Measurements from ENCODE around the gene TMPRSS13.

Gene TMPRSS13

DNA sequence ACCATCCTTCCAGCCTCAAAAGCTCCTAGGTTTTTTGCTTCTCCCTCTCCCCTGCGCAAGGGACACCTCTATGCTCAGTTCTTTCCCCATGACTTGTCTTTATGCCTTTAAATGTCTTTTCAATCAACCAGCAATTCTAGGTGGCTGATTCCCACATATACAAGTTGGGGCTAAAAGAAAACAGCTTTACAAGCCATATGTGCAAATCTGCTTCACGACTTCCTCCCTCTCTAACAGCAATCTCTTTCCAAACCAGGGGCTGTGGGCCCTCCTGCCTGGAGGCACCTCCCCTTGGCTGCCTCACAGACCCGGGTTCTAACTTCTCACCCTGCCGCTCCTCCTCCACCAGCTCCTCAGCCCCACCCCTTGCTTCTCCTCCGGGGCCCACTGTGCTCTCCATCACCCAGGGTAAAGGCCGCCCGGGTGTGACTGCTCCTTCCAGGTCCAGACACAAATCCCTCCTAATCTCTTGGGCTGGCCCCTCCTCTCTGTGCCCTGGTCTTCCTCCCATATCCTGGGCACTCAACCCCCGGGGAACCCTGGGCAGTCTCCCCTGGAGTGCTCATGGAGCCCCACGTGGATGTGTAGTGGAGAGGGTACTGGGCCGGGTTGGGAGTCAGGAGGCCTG, 14.1 kb downstream of the TMPRSS13 start:
- Histone ChIP-seq H3K9ac (ENCODE audit: insufficient read length) (no peak overlapping the region), H3K36me3 (ENCODE audit: insufficient read depth, low read length) (no peaks in the 10 kb centered on the region), H3K9me3 (ENCODE audit: low read depth, low read length) (no peaks in the 10 kb centered on the region), H3K27ac (no peak overlapping the region), H3K4me3 (no peak overlapping the region)
- TF ChIP-seq EZH2 (IDR thresholded peaks at IDR 0.05) (no peak), FOXP2 (optimal IDR thresholded peaks at IDR 0.05; ENCODE audit: control extremely low read depth, extremely low read length, insufficient read depth) (no peak), POLR2AphosphoS5 (IDR thresholded peaks at IDR 0.05; ENCODE audit: borderline replicate concordance, low read depth, low read length) (no peak)
- no peak for DNase-seq (ENCODE audit: low read depth, low spot score)

DNA sequence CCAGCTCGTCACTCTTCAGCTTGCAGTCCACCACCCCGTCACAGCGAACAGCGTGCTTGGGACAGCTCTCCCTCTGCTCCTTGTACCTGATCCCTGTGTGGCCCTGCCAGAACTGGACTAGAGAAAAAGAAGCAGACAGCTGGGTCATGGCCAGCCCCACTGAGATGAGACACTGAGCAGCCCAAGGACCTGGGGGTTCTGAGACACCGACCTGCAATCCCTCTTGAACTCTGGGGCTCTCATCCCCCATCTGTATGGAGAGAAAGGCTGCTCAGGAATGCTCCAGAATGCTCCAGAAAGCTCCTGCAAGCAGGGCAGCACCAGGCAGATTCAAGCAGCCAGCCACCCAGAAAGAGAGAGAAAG, 14.8 kb downstream of the TMPRSS13 start:
- H3K36me3 ChIP-seq (ENCODE audit: insufficient read depth, low read length), result no peaks in the 10 kb centered on the region
- H3K9me3 ChIP-seq (ENCODE audit: low read depth, low read length), result no peaks in the 10 kb centered on the region
- TF ChIP-seq POLR2AphosphoS5 (IDR thresholded peaks at IDR 0.05; ENCODE audit: borderline replicate concordance, low read depth, low read length) (no peak), EZH2 (IDR thresholded peaks at IDR 0.05) (no peak), FOXP2 (optimal IDR thresholded peaks at IDR 0.05; ENCODE audit: control extremely low read depth, extremely low read length, insufficient read depth) (no peak)
- H3K27ac ChIP-seq, result no peak overlapping the region
- no peak for DNase-seq (ENCODE audit: low read depth, low spot score)
- H3K9ac ChIP-seq (ENCODE audit: insufficient read length), result no peak overlapping the region
- H3K4me3 ChIP-seq, result no peak overlapping the region

DNA sequence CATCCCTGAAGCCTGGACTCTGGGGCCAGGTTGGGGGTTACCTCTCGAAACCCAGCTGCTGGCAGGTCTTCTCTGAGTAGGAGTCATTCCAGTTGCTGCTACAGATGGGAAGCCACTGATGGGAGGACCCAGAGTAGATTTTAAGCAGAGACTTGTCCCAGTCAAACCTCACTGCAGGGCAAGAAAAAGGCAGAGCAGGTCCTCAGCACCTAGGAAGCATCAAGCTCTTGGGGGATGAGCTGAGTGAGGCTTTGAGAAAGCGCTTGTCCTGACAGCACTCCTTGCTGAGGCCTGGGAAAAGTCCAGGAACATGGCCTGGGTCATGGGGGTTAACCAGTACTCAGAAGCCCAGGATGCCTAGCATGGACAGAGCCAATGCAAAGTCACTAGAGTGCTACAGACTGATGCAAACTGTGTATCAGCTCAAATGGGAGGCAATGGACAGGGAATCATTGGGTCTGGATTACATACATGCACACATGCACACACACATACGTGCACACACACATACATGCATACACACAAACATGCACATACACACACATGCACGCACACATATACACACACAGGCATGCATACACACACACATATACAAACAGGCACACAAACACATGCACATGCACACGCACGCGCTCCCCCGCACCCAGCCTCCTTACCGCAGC, 15.3 kb downstream of the TMPRSS13 start:
- TF ChIP-seq EZH2 (IDR thresholded peaks at IDR 0.05) (no peak), POLR2AphosphoS5 (IDR thresholded peaks at IDR 0.05; ENCODE audit: borderline replicate concordance, low read depth, low read length) (no peak), FOXP2 (optimal IDR thresholded peaks at IDR 0.05; ENCODE audit: control extremely low read depth, extremely low read length, insufficient read depth) (no peak)
- Histone ChIP-seq H3K27ac (no peak overlapping the region), H3K4me3 (no peak overlapping the region), H3K36me3 (ENCODE audit: insufficient read depth, low read length) (no peaks in the 10 kb centered on the region), H3K9me3 (ENCODE audit: low read depth, low read length) (no peaks in the 10 kb centered on the region), H3K9ac (ENCODE audit: insufficient read length) (no peak overlapping the region)
- DNase-seq (ENCODE audit: low read depth, low spot score), result no peak

DNA sequence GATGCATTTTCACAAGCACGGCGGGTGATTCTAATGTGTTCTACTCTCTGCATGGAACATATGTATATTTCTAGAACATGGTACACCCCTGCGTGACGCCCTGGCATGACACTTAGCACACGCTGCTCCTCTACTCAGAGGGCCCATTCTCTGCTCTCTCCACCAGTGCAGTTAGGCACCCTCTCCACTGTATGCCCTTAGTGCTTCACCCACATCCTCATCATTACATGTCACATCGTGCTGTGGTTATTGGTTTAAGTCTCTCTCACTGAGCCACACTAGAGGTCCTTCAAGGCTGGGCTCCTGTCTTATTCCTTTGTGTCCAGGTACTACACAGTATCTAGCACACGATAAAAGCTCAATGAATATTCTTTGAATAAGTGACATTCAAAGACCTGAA, 16.7 kb downstream of the TMPRSS13 start:
- H3K4me3 ChIP-seq, result no peak overlapping the region
- H3K9me3 ChIP-seq (ENCODE audit: low read depth, low read length), result no peaks in the 10 kb centered on the region
- H3K27ac ChIP-seq, result no peak overlapping the region
- H3K36me3 ChIP-seq (ENCODE audit: insufficient read depth, low read length), result no peaks in the 10 kb centered on the region
- no peak overlapping the region for H3K9ac ChIP-seq (ENCODE audit: insufficient read length)
- TF ChIP-seq POLR2AphosphoS5 (IDR thresholded peaks at IDR 0.05; ENCODE audit: borderline replicate concordance, low read depth, low read length) (no peak), EZH2 (IDR thresholded peaks at IDR 0.05) (no peak), FOXP2 (optimal IDR thresholded peaks at IDR 0.05; ENCODE audit: control extremely low read depth, extremely low read length, insufficient read depth) (no peak)
- DNase-seq (ENCODE audit: low read depth, low spot score), result no peak

DNA sequence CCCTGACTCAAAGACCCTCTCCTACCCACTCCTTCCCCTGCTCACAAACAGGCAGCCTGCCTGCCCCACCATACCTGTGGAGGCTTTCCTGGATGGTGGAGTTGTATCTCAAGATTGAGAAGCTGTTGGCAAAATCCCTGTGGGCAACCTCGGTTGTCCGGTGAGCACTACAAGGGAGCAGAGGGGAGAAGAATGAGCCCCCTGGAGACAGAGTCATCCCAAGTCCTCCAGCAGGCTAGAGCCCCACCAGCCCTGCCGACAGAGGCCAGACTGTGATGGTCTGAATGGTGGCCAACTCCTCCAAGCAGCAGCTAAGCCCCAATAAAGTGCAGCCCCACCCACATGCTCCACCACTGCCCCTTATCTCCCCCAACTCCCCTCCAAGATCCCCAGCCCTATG, 17.5 kb downstream of the TMPRSS13 start:
- Histone ChIP-seq H3K27ac (no peak overlapping the region), H3K4me3 (no peak overlapping the region), H3K36me3 (ENCODE audit: insufficient read depth, low read length) (no peaks in the 10 kb centered on the region), H3K9ac (ENCODE audit: insufficient read length) (no peak overlapping the region), H3K9me3 (ENCODE audit: low read depth, low read length) (no peaks in the 10 kb centered on the region)
- DNase-seq (ENCODE audit: low read depth, low spot score), result no peak
- TF ChIP-seq FOXP2 (optimal IDR thresholded peaks at IDR 0.05; ENCODE audit: control extremely low read depth, extremely low read length, insufficient read depth), result no peak
- TF ChIP-seq POLR2AphosphoS5 (IDR thresholded peaks at IDR 0.05; ENCODE audit: borderline replicate concordance, low read depth, low read length), result no peak
- TF ChIP-seq EZH2 (IDR thresholded peaks at IDR 0.05), result no peak

DNA sequence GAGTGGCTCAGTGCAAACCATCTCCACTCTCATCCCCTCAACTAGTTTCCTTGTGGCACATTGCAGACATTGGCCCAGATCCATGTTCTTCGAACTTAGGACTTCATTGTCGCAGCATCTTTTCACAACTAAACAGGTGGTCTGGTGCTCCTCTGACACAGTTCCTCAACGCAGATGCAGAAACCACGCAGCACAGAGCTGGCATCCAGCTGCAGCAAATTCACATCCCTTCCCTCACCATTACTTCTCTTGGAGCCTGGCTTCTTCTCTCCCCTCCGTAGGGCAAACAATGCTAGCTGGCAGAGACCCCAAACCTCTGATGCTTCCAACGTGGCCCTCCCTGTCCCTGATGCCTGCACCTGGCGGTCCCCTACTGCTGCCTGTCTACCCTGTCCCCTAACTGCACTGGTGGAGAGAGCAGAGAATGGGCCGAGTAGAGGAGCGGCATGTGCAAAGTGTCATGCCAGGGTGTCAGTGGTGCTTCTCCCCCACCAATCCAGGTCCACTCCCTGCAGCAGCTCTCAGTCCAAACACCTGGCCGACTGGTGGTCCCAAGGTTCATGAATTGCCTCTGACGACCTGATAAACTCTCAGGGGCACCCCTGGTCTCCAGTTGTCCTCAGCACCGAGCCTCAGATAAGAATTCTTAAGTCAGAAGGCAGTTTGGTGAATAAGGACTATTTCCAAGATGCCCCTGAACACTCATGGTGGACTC, 18.1 kb downstream of the TMPRSS13 start:
- DNase-seq (ENCODE audit: low read depth, low spot score), result no peak
- TF ChIP-seq POLR2AphosphoS5 (IDR thresholded peaks at IDR 0.05; ENCODE audit: borderline replicate concordance, low read depth, low read length), result no peak
- TF ChIP-seq EZH2 (IDR thresholded peaks at IDR 0.05), result no peak
- TF ChIP-seq FOXP2 (optimal IDR thresholded peaks at IDR 0.05; ENCODE audit: control extremely low read depth, extremely low read length, insufficient read depth), result no peak

DNA sequence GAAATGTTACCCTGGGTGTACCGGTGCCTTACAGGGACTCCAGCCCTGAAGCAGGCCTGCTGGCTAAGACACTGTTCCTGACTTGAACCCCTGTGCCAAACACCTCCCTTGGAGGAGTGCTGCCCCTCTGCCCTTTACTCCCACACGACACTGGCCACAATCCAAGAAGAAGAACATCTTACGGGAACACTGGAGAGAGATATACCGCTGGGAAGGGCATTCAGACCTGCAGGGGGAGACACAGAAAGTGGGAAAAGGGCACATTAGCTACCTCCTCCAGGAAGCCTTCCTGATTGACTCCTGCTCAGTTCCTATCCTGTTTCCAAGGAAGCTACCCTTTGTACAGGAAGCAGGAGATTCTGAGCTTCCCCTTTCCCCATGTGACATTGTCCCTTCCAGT, 18.7 kb downstream of the TMPRSS13 start:
- no peak for DNase-seq (ENCODE audit: low read depth, low spot score)
- Histone ChIP-seq H3K36me3 (ENCODE audit: insufficient read depth, low read length) (no peaks in the 10 kb centered on the region), H3K9me3 (ENCODE audit: low read depth, low read length) (no peaks in the 10 kb centered on the region), H3K27ac (no peak overlapping the region), H3K4me3 (no peak overlapping the region), H3K9ac (ENCODE audit: insufficient read length) (no peak overlapping the region)
- TF ChIP-seq FOXP2 (optimal IDR thresholded peaks at IDR 0.05; ENCODE audit: control extremely low read depth, extremely low read length, insufficient read depth) (no peak), EZH2 (IDR thresholded peaks at IDR 0.05) (no peak), POLR2AphosphoS5 (IDR thresholded peaks at IDR 0.05; ENCODE audit: borderline replicate concordance, low read depth, low read length) (no peak)

More for the DNA sequence above, 18.1 kb downstream of the TMPRSS13 start:
- Histone ChIP-seq H3K36me3 (ENCODE audit: insufficient read depth, low read length) (no peaks in the 10 kb centered on the region), H3K4me3 (no peak overlapping the region), H3K27ac (no peak overlapping the region), H3K9ac (ENCODE audit: insufficient read length) (no peak overlapping the region), H3K9me3 (ENCODE audit: low read depth, low read length) (no peaks in the 10 kb centered on the region)

DNA sequence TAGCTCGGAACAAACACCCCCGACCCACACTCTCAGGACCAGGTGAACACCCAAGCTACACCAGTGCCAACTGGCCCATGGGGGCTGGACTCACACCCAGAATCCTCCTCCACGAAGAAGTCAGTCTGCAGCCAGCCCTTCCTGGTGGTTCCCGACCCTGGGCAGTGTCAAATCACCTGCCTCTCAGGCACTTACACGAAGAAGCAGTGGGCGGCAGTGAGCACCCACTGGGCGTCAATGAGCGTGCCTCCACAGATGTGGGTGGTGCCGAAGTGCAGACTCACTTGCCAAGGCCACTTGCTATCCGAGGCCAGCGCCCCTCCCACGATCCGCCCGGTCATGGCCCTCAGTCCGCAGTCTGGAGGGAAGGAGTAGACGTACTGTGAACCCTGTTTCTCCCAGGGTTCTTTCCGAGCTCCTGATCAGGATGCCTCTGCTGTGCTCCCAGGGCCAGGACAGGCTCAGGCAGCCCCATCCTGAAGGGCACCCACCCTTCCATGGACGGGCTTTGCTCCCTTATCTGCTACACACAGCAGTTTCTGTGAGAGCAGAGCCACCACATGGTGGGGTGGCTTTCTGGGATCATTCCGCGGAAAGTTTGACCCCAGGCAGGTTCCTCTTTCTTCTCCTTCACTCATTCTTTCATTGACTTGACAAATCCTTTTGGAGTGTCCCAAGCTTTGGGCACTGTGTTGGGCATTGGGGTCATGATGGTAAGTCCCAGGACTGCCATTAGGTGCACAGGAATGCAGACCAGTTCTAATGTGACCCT, 19.4 kb downstream of the TMPRSS13 start:
- no peak for DNase-seq (ENCODE audit: low read depth, low spot score)
- Histone ChIP-seq H3K36me3 (ENCODE audit: insufficient read depth, low read length) (no peaks in the 10 kb centered on the region), H3K9me3 (ENCODE audit: low read depth, low read length) (no peaks in the 10 kb centered on the region), H3K27ac (no peak overlapping the region), H3K4me3 (no peak overlapping the region), H3K9ac (ENCODE audit: insufficient read length) (no peak overlapping the region)
- TF ChIP-seq POLR2AphosphoS5 (IDR thresholded peaks at IDR 0.05; ENCODE audit: borderline replicate concordance, low read depth, low read length) (no peak), EZH2 (IDR thresholded peaks at IDR 0.05) (no peak), FOXP2 (optimal IDR thresholded peaks at IDR 0.05; ENCODE audit: control extremely low read depth, extremely low read length, insufficient read depth) (no peak)
